HepG2 (cell line): ENCODE measurements around the gene WDR5B. TPM values are rescaled to one million over a fixed set of nuclear protein-coding genes. Genes with fewer than 3 reads are reported as not detected.

Source experiments
- ATAC-seq: fragments of 200-7000 bp; cut with Tn5 transposase; 3 replicates; pipeline ENCODE4 v1.9.1; 2020; ENCODE audit warnings: mild to moderate bottlenecking, moderate library complexity
- BruUV-seq: library from RNA; stranded (reverse); fragments of 400-500 nt; replicated peaks from 2 replicates; lab custom pipeline; 2021; lab: Mats Ljungman, UMichigan
- CTCF ChIA-PET: fragments of 300-600 bp; formaldehyde crosslinking; extraction: SDS; loops from one replicate; lab custom pipeline; 2021; ENCODE audit warnings: low total read pairs, inconsistent platforms, low intra/inter-chr PET ratio; lab: Yijun Ruan, JAX
- POLR2A ChIA-PET: fragments of 350-600 bp; sonication (Branson Sonifier 250); formaldehyde crosslinking; loops from one replicate; lab custom pipeline; 2020; ENCODE audit warnings: antibody characterized with exemption, inconsistent platforms; lab: Yijun Ruan, JAX
- DNase-seq: peaks from one replicate; pipeline ENCODE4 v3.0.0-alpha.2; 2015; ENCODE audit warnings: low spot score
- FAIRE-seq: peaks from 3 replicates; lab custom pipeline; 2011; peaks lifted over from hg19 to GRCh38; lab: Jason Lieb, UNC
- H2AFZ ChIP-seq: one replicate; pipeline ENCODE4 v1.6.1; 2011; ENCODE audit warnings: low read length, inconsistent platforms
- H3K27ac ChIP-seq: fragments of 300-600 bp; 3 replicates; pipeline ENCODE4 v1.8.0; 2011; ENCODE audit warnings: mixed run types, mild to moderate bottlenecking, mixed read lengths, low read length, inconsistent platforms; ENCODE audit not compliant: insufficient read depth; ENCODE audit errors: extremely low read length
- H3K27me3 ChIP-seq, 2 experiments: fragments of 200-600 bp in 1 of 2; 2 replicates in 1 of 2; 3 replicates in 1 of 2; pipeline versions ENCODE4 v1.6.0 to v1.8.0; 2011; ENCODE audit warnings: low read length in 2 of 2, mild to moderate bottlenecking in 2 of 2, moderate library complexity in 2 of 2, inconsistent platforms in 1 of 2; ENCODE audit not compliant: insufficient read depth in 2 of 2, control insufficient read depth in 1 of 2
- H3K36me3 ChIP-seq, 2 experiments: fragments of 200-600 bp in 1 of 2; replicated peaks in 1 of 2; 2 replicates in 1 of 2; 3 replicates in 1 of 2; pipeline versions ENCODE4 v1.5.1 to v1.8.0; 2011; ENCODE audit warnings: low read length in 2 of 2, inconsistent platforms in 1 of 2; ENCODE audit not compliant: insufficient read depth in 2 of 2, control insufficient read depth in 1 of 2
- H3K4me1 ChIP-seq: 2 replicates; pipeline ENCODE4 v1.5.1; 2012; ENCODE audit warnings: low read length, inconsistent platforms; ENCODE audit not compliant: insufficient read depth
- H3K4me2 ChIP-seq: 2 replicates; pipeline ENCODE4 v1.6.0; 2011; ENCODE audit warnings: low read depth, low read length, inconsistent platforms
- H3K4me3 ChIP-seq, 3 experiments: fragments of 200-600 bp in 1 of 3; sonication (generic), shearing (Covaris generic) in 1 of 3; replicated peaks in 1 of 3; 2 replicates each; pipeline ENCODE4 v1.5.1; 2011 to 2016; ENCODE audit warnings: low read length in 3 of 3, inconsistent platforms in 2 of 3, low read depth in 2 of 3, mild to moderate bottlenecking in 2 of 3, control low read depth in 1 of 3, mixed read lengths in 1 of 3; ENCODE audit not compliant: insufficient read depth in 1 of 3
- H3K79me2 ChIP-seq: one replicate; pipeline ENCODE4 v1.6.1; 2011; ENCODE audit warnings: low read length, inconsistent platforms; ENCODE audit not compliant: insufficient read depth
- H3K9ac ChIP-seq: 2 replicates; pipeline ENCODE4 v1.6.0; 2011; ENCODE audit warnings: mild to moderate bottlenecking, low read depth, low read length, inconsistent platforms; ENCODE audit not compliant: insufficient read depth
- H3K9me3 ChIP-seq: 2 replicates; pipeline ENCODE4 v1.5.1; 2012; ENCODE audit warnings: mild to moderate bottlenecking, low read length
- H4K20me1 ChIP-seq: 2 replicates; pipeline ENCODE4 v1.6.0; 2011; ENCODE audit warnings: inconsistent platforms, mild to moderate bottlenecking, low read length, moderate library complexity; ENCODE audit not compliant: insufficient read depth
- CHCHD3 ChIP-seq: sonication (generic); formaldehyde crosslinking; IDR thresholded peaks from 2 replicates; pipeline ENCODE4 v1.8.0; 2022; ENCODE audit warnings: mild to moderate bottlenecking, missing genetic modification reagents, moderate library complexity
- FIP1L1 ChIP-seq: fragments of 200-400 bp; formaldehyde crosslinking; IDR thresholded peaks from 2 replicates; pipeline ENCODE4 v1.6.1; 2018; ENCODE audit warnings: low read depth, mild to moderate bottlenecking, low read length, moderate library complexity, borderline replicate concordance; ENCODE audit not compliant: insufficient read depth
- HDAC2 ChIP-seq: sonication (generic); formaldehyde crosslinking; IDR thresholded peaks from 2 replicates; pipeline ENCODE4 v1.4.0; 2020; ENCODE audit warnings: missing genetic modification reagents
- ZNF260 ChIP-seq: sonication (generic); formaldehyde crosslinking; IDR thresholded peaks from 2 replicates; pipeline ENCODE4 v1.4.0; 2020; ENCODE audit warnings: missing genetic modification reagents, low read depth, mild to moderate bottlenecking, borderline replicate concordance
- ZNF407 ChIP-seq: sonication (generic); formaldehyde crosslinking; IDR thresholded peaks from one replicate; pipeline ENCODE4 v1.5.1; 2020; ENCODE audit warnings: mild to moderate bottlenecking, missing genetic modification reagents; ENCODE audit errors: not compliant biosample characterization
- ZNF552 ChIP-seq: sonication (generic); formaldehyde crosslinking; IDR thresholded peaks from 2 replicates; pipeline ENCODE4 v1.9.0; 2022; ENCODE audit warnings: missing genetic modification reagents, mild to moderate bottlenecking, borderline replicate concordance
- WGBS: methylation state at CpG from one replicate; pipeline ENCODE4 v1.1.6; 2017; ENCODE audit warnings: low lambda C conversion rate; 5-methylcytosine and 5-hydroxymethylcytosine counted together
- in situ Hi-C: cut with HindIII; loops from 2 replicates; pipeline ENCODE4 v1.10.0; 2017; ENCODE audit warnings: low pct_unique_long_range_greater_than_20kb; ENCODE audit not compliant: extremely low pct_ligation_motif_present
- intact Hi-C: fragments of 100-400 bp; cut with micrococcal nuclease; formaldehyde crosslinking; loops from one replicate; pipeline ENCODE4 v1.10.0; 2022; ENCODE audit not compliant: unreplicated experiment
- polyA plus RNA-seq, 8 experiments: library from polyadenylated mRNA; depleted of rRNA in 3 of 8; stranded (reverse) in 7 of 8; unstranded in 1 of 8; fragments of >200 nt; fragmentation: Illumina TruSeq in 4 of 8; extraction: Trizol in 4 of 8; gene quantifications; 2 replicates each; pipeline versions ENCODE4 v1.2.1 to v1.2.3, GENCODE V29; 2011 to 2016; ENCODE audit warnings: low read depth in 4 of 8, missing spikeins in 1 of 8, mixed read lengths in 1 of 8; ENCODE audit not compliant: insufficient read depth in 1 of 8
- total RNA-seq, 5 experiments: library from RNA; depleted of rRNA; stranded (reverse); fragments of >200 nt; fragmentation: Illumina TruSeq; extraction: Trizol; gene quantifications; 2 replicates each; pipeline ENCODE4 v1.2.3, GENCODE V29; 2016; ENCODE audit warnings: low read depth in 1 of 5

The WDR5B gene
- total and polyA plus RNA-seq, 2 of the 13 experiments (the other 11 are each of a cell fraction or from before 2014, with no cell fraction given) = 2.5 to 3.6 TPM

GRCh38 chr3:122389892-122390291 lies 26.0 kb downstream of the WDR5B start:
- ATAC-seq (no peak), FAIRE-seq (peak; percentile 4), DNase-seq (no peak)
- peak overlapping the region; percentile 72 for H3K27ac ChIP-seq
- H3K4me3 ChIP-seq = no peak overlapping the region; a peak in 1 of 6 replicates
- intact Hi-C loops = loop anchor here (10.0 kb wide), 1 partner anchor 845 kb away; the partner anchor contains the start of gene POLQ
- peaks cover 0 to 11% of the 10 kb centered on the region in 2 experiments; a peak in 2 of 5 replicates for H3K36me3 ChIP-seq
- 0 out of 2 replicates have a peak, but pooled peaks cover 7% of the 10 kb centered on the region for H4K20me1 ChIP-seq
- TF ChIP-seq HDAC2 (CRISPR knock-in tag) (no peak), ZNF260 (no peak), FIP1L1 (no peak), ZNF407 (CRISPR knock-in tag) (no peak), ZNF552 (CRISPR knock-in tag) (no peak), CHCHD3 (CRISPR knock-in tag) (no peak)
- 86% methylated on average over 4 of the region's 4 CpGs for WGBS
- H3K9me3 ChIP-seq = no peaks in the 10 kb centered on the region
- POLR2A ChIA-PET = no interaction called here
- peaks cover 86% of the 10 kb centered on the region for H3K79me2 ChIP-seq
- peaks cover 93% of the 10 kb centered on the region for H3K4me1 ChIP-seq
- CTCF ChIA-PET = no interaction called here
- no TSS peak for BruUV-seq
- no peak overlapping the region for H2AFZ ChIP-seq
- no peak overlapping the region for H3K9ac ChIP-seq
- peak overlapping the region; percentile 25; the same call in 1 of the 2 replicates for H3K4me2 ChIP-seq
- H3K27me3 ChIP-seq = no peaks in the 10 kb centered on the region
- in situ Hi-C loops = loop anchor here (5.0 kb wide), 1 partner anchor 287 kb away; no protein-coding TSS in a partner anchor
